Panc1 (cell line): ENCODE data around the gene SHANK3.

Experiments used
- POLR2AphosphoS5 ChIP-seq: IDR thresholded peaks from 2 replicates; pipeline ENCODE4 v1.6.1; 2012; ENCODE audit warnings: mild to moderate bottlenecking, low read depth, low read length, moderate library complexity
- SIN3A ChIP-seq: IDR thresholded peaks from 2 replicates; pipeline ENCODE4 v1.6.1; 2012; ENCODE audit warnings: low read depth, mild to moderate bottlenecking, low read length, moderate library complexity, borderline replicate concordance; ENCODE audit not compliant: insufficient read depth
- TF ChIP-seq, protein P1 (sequence below): fragments of 450-650 bp; IDR thresholded peaks from 2 replicates; pipeline ENCODE4 v1.5.1; 2017; ENCODE audit warnings: mild to moderate bottlenecking
- TF ChIP-seq, protein P2 (sequence below), 2 experiments: IDR thresholded peaks; 2 replicates each; pipeline ENCODE4 v1.6.1; 2011 to 2012; ENCODE audit warnings: low read depth in 2 of 2, control low read depth in 1 of 2, low read length in 1 of 2, mild to moderate bottlenecking in 1 of 2, moderate library complexity in 1 of 2; ENCODE audit not compliant: insufficient read depth in 1 of 2

DNA sequence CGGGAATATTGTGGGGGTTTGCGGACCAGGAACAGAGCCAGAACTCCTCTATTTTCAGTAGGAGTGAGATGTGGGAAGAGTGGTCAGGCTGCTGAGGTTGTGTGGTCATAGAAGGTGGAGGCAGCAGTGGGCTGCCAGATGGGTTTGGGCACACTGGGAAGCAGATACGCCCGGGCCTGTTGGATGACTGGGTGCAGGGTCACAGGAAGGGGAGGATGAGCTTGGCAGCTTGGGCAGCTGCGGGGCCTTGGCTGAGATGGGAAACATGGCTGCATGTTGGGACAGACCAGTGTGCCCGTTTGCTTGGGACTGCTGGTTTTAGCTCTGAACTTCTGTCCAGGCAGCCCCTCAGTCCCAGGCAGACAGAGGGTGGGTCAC is 11.4 kb downstream of the SHANK3 start:
- TF ChIP-seq, protein P1, sequence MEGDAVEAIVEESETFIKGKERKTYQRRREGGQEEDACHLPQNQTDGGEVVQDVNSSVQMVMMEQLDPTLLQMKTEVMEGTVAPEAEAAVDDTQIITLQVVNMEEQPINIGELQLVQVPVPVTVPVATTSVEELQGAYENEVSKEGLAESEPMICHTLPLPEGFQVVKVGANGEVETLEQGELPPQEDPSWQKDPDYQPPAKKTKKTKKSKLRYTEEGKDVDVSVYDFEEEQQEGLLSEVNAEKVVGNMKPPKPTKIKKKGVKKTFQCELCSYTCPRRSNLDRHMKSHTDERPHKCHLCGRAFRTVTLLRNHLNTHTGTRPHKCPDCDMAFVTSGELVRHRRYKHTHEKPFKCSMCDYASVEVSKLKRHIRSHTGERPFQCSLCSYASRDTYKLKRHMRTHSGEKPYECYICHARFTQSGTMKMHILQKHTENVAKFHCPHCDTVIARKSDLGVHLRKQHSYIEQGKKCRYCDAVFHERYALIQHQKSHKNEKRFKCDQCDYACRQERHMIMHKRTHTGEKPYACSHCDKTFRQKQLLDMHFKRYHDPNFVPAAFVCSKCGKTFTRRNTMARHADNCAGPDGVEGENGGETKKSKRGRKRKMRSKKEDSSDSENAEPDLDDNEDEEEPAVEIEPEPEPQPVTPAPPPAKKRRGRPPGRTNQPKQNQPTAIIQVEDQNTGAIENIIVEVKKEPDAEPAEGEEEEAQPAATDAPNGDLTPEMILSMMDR = no peak
- TF ChIP-seq SIN3A (no peak), POLR2AphosphoS5 (no peak)
- TF ChIP-seq, protein P2, sequence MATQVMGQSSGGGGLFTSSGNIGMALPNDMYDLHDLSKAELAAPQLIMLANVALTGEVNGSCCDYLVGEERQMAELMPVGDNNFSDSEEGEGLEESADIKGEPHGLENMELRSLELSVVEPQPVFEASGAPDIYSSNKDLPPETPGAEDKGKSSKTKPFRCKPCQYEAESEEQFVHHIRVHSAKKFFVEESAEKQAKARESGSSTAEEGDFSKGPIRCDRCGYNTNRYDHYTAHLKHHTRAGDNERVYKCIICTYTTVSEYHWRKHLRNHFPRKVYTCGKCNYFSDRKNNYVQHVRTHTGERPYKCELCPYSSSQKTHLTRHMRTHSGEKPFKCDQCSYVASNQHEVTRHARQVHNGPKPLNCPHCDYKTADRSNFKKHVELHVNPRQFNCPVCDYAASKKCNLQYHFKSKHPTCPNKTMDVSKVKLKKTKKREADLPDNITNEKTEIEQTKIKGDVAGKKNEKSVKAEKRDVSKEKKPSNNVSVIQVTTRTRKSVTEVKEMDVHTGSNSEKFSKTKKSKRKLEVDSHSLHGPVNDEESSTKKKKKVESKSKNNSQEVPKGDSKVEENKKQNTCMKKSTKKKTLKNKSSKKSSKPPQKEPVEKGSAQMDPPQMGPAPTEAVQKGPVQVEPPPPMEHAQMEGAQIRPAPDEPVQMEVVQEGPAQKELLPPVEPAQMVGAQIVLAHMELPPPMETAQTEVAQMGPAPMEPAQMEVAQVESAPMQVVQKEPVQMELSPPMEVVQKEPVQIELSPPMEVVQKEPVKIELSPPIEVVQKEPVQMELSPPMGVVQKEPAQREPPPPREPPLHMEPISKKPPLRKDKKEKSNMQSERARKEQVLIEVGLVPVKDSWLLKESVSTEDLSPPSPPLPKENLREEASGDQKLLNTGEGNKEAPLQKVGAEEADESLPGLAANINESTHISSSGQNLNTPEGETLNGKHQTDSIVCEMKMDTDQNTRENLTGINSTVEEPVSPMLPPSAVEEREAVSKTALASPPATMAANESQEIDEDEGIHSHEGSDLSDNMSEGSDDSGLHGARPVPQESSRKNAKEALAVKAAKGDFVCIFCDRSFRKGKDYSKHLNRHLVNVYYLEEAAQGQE (IDR thresholded peaks at IDR 0.05; ENCODE audit: insufficient read depth in 1 of 2, low read depth in 2 of 2, low read length in 1 of 2) = no peak
